Uterus (tissue), 4 donors: ENCODE data around the gene CYP4Z1. TPM values are rescaled to one million over a fixed set of nuclear protein-coding genes. Genes with fewer than 3 reads are reported as not detected.
"Not testable (repeated sequence)": the region's sequence is repeated elsewhere in the genome, so short reads cannot be mapped to it uniquely, and the experiment has no call there.

Experiments
- DNase-seq, 2 donors: peaks; one replicate each; pipeline ENCODE4 v3.0.0-alpha.2; 2019 to 2020
- H3K27ac ChIP-seq, 2 donors: fragments of 200-600 bp; sonication (generic); 1 replicate in 1 of 2; 2 replicates in 1 of 2; pipeline ENCODE4 v1.5.1; 2016 to 2018
- H3K27me3 ChIP-seq, 2 donors: fragments of 200-600 bp; sonication (generic); one replicate each; pipeline ENCODE4 v1.5.1; 2018 to 2019; ENCODE audit warnings: control low read depth in 1 of 2
- H3K36me3 ChIP-seq, 2 donors: fragments of 200-600 bp; sonication (generic); one replicate each; pipeline ENCODE4 v1.5.1; 2019; ENCODE audit warnings: control low read depth in 1 of 2
- H3K4me1 ChIP-seq, 2 donors: fragments of 200-600 bp; sonication (generic); one replicate each; pipeline ENCODE4 v1.5.1; 2018 to 2019; ENCODE audit warnings: control low read depth in 1 of 2
- H3K4me3 ChIP-seq, 2 donors: fragments of 200-600 bp; sonication (generic); 1 replicate in 1 of 2; 2 replicates in 1 of 2; pipeline ENCODE4 v1.5.1; 2018 to 2019; ENCODE audit warnings: mild to moderate bottlenecking in 1 of 2
- H3K9me3 ChIP-seq, 2 donors: fragments of 200-600 bp; sonication (generic); one replicate each; pipeline ENCODE4 v1.5.1; 2019; ENCODE audit warnings: control low read depth in 1 of 2
- POLR2A ChIP-seq, 2 donors: fragments of 450-650 bp; IDR thresholded peaks; one replicate each; pipeline ENCODE4 v1.6.1; 2016; ENCODE audit warnings: antibody characterized with exemption in 2 of 2, mild to moderate bottlenecking in 1 of 2, moderate library complexity in 1 of 2
- intact Hi-C: fragments of 100-400 bp; cut with DNase I; formaldehyde crosslinking; loops from one replicate; pipeline ENCODE4 v1.15.1; 2023; ENCODE audit warnings: low total_unique reads
- total RNA-seq, 4 donors: library from RNA; depleted of rRNA in 3 of 4; stranded (reverse); fragments of >200 nt in 3 of 4; gene quantifications; one replicate each; pipeline versions ENCODE4 v1.1.0 to v1.2.4, GENCODE V29; 2014 to 2023
- TF ChIP-seq, protein P1 (sequence below), 4 experiments: fragments of 200-600 bp in 2 of 4; fragments of 450-650 bp in 2 of 4; sonication (generic) in 2 of 4; IDR thresholded peaks; one replicate each; pipeline ENCODE4 v1.5.1; 2016 to 2019; ENCODE audit warnings: antibody characterized with exemption in 4 of 4, mild to moderate bottlenecking in 2 of 4, moderate library complexity in 1 of 4
- donor health status: DM: yes; HTN: yes; CAD: no.

Gene CYP4Z1
- total RNA-seq, 4 donors from 2014 or later = 0.41 to 1.8 (median 0.67) TPM

DNA sequence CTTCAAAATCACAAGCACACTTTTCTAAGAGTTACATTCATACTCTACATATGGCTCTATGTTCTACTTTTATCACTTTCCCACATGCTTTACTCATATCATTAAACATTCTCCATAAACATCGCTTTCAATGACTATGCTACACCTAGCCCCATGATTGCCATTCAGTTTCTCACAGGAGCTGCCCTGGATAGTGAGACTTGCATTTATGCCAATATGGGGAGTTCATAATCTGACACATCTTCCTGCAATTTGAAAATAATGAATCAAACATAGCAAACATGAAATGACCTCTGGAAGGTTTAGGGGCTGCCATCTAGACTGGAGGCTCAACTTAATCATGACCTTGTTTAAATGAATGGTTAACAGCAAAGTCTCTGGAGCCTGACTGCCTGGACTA lies 61.2 kb downstream of the CYP4Z1 start:
- intact Hi-C loops = no loop called here
- Histone ChIP-seq H3K4me3 (no peak overlapping the region), H3K9me3 (no peaks in the 10 kb centered on the region), H3K36me3 (no peaks in the 10 kb centered on the region), H3K27ac (no peak overlapping the region), H3K27me3 (no peaks in the 10 kb centered on the region), H3K4me1 (no peaks in the 10 kb centered on the region)
- no peak for TF ChIP-seq POLR2A (IDR thresholded peaks at IDR 0.05)
- TF ChIP-seq, protein P1, sequence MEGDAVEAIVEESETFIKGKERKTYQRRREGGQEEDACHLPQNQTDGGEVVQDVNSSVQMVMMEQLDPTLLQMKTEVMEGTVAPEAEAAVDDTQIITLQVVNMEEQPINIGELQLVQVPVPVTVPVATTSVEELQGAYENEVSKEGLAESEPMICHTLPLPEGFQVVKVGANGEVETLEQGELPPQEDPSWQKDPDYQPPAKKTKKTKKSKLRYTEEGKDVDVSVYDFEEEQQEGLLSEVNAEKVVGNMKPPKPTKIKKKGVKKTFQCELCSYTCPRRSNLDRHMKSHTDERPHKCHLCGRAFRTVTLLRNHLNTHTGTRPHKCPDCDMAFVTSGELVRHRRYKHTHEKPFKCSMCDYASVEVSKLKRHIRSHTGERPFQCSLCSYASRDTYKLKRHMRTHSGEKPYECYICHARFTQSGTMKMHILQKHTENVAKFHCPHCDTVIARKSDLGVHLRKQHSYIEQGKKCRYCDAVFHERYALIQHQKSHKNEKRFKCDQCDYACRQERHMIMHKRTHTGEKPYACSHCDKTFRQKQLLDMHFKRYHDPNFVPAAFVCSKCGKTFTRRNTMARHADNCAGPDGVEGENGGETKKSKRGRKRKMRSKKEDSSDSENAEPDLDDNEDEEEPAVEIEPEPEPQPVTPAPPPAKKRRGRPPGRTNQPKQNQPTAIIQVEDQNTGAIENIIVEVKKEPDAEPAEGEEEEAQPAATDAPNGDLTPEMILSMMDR (IDR thresholded peaks at IDR 0.05) = no peak
- no peak for DNase-seq

DNA sequence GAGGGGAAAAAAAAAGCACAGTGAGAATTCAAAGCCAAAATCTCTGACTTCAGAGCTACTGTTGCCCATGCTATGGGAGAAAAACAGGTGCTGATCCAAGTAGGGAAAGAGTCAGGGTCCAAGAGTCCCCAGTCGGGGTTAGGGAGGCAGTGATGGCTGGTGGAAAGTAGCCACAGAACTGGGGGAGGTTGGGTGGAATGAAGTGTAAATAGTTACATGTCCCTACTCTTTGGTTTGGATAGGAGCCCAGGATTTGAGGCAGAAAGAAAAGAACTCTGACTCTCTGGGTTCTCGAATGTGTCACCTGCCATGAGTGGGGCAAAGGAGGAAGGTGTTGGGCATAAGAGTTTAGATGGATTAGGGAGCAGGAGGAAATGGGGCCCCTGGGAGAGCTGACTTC lies 61.8 kb downstream of the CYP4Z1 start:
- H3K9me3 ChIP-seq, DNase-seq, H3K4me3 ChIP-seq, H3K27me3 ChIP-seq, H3K27ac ChIP-seq, H3K4me1 ChIP-seq, intact Hi-C loops, H3K36me3 ChIP-seq: not testable (repeated sequence)

DNA sequence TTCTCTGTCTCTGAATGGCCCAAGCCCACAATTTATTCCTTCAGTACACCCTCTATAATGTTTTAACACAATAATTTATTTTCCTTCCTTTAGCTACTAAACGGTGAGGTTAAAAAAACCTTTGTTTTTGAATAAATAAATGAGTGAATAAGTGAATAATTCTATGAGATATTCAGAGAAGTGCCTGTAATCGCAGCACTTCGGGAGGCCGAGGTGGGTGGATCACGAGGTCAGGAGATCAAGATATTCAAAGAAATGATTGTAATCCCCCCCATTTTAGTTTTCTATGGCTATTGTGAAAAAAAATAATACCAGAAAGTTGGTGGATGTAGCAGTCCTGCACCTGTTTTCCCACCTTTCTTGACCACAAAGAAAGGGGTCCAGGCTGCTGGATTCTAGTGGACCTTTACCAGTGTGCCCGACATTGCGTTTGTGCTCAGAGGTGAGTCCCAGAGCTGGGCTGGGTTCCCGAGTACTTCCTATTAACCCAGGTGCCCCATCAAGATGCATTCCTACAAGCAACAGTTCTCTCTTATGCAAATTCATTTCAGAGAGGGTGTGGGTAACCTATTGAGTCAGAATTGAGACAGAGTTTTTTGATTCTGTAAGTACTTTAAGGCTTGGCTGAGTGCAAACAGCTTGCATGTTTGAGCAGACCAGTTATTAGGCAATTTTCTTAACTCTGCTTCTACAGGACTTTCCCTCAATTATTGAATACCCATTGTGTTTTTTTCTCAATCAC lies 62.6 kb downstream of the CYP4Z1 start:
- DNase-seq, intact Hi-C loops, H3K27me3 ChIP-seq, H3K9me3 ChIP-seq, H3K4me3 ChIP-seq, H3K36me3 ChIP-seq, H3K27ac ChIP-seq, H3K4me1 ChIP-seq: not testable (repeated sequence)

DNA sequence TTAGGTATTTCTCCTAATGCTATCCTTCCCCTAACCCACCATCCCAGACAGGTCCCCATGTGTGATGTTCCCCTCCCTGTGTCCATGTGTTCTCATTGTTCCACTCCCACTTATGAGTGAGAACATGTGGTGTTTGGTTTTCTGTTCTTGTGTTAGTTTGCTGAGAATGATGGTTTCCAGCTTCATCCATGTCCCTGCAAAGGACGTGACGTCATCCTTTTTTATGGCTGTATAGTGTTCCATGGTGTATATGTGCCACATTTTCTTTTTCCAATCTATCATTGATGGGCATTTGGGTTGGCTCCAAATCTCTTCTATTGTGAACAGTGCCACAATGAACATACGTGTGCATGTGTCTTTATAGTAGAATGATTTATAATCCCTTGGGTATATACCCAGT lies 65.6 kb downstream of the CYP4Z1 start:
- H3K36me3 ChIP-seq, H3K4me1 ChIP-seq, intact Hi-C loops, H3K9me3 ChIP-seq, H3K27ac ChIP-seq, H3K4me3 ChIP-seq, H3K27me3 ChIP-seq, DNase-seq: not testable (repeated sequence)

DNA sequence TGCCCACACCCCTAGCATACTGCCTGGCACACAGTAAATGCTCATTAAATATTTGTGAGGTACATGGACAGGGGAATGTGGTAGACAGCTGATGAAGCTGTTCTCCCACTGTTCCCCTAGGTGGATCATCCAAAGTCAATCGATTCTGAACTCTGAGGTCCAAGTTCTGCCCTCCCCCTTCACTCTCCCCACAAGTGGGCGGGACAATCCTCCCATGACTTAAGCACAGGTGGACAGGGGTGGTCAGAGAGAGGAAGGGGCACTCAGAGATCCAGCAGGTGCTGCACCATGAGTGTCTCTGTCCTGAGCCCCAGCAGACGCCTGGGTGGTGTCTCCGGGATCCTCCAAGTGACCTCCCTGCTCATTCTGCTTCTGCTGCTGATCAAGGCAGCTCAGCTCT lies 70.2 kb downstream of the CYP4Z1 start, which contains the start of gene CYP4A22:
TSS of gene CYP4A22 (plus strand) at position 244 of the 400 bp plus-strand sequence. CDS start at position 289, 45 bp downstream.
- no peak for DNase-seq
- H3K27ac ChIP-seq = no peak within 1 kb of the TSS
- no peaks in the 10 kb centered on the region for H3K4me1 ChIP-seq
- no peaks in the 10 kb centered on the region for H3K36me3 ChIP-seq
- TF ChIP-seq, protein P1 (IDR thresholded peaks at IDR 0.05) = no peak
- H3K27me3 ChIP-seq = no peaks in the 10 kb centered on the region
- no peaks in the 10 kb centered on the region for H3K9me3 ChIP-seq
- no peak within 1 kb of the TSS for H3K4me3 ChIP-seq
- intact Hi-C loops = no loop called here

DNA sequence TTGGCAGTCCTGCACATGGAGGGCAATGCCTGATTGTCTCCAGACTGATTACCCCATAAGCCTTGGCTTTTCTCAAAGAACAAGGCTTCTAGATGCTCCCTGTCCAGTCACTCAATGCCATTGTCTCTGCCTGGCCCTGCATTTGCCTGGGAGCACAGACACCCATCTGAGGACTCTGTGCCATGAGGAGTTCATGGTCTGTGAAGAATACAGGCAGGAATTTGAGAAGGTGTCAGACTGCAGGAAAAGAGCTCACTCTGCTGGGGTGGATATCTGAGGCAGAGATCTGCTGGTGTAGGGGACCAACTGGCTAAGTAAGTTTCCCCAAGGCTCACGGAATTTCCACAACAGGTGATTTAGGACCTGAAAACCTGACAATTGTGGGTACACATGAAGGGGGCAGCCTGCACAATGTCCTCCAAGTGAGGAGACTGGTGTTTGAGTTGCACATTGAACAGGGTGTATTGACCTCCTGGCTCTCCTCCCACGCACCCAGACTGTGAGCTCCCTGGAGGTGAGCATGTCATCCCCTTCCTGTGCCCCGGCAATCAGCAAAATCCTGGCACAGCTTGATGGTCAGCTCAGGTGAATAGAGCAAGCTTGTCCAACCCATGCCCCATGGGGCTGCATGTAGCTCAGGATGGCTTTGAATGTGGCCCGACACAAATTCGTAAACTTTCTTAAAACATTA lies 71.0 kb downstream of the CYP4Z1 start:
- no peak overlapping the region for H3K27ac ChIP-seq
- intact Hi-C loops = no loop called here
- no peaks in the 10 kb centered on the region for H3K27me3 ChIP-seq
- H3K9me3 ChIP-seq = no peaks in the 10 kb centered on the region
- no peak for DNase-seq
- TF ChIP-seq, protein P1 (IDR thresholded peaks at IDR 0.05) = no peak
- TF ChIP-seq POLR2A (IDR thresholded peaks at IDR 0.05) = no peak
- H3K4me3 ChIP-seq = no peak overlapping the region
- no peaks in the 10 kb centered on the region for H3K36me3 ChIP-seq
- H3K4me1 ChIP-seq = no peaks in the 10 kb centered on the region

DNA sequence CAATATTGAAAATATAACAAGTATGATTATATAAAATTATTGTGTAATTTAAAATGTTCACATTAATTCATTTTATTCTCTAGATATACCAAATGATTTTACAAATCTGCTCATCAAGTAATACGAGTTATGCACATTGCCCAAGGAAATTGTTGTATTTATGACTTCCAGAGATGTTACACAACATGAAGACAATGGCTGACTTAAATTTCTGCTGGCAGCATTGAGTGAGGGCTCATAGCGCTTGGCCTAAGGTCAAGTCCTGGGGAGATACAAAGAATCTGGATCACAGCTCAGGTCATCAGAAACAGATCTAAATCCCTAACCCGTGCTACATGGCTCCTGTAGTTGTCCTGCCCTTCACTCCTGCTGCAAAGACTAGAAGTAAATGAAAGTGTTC lies 73.3 kb downstream of the CYP4Z1 start:
- H3K27ac ChIP-seq, H3K27me3 ChIP-seq, H3K4me3 ChIP-seq, H3K36me3 ChIP-seq, H3K4me1 ChIP-seq, H3K9me3 ChIP-seq, DNase-seq, intact Hi-C loops: not testable (repeated sequence)

DNA sequence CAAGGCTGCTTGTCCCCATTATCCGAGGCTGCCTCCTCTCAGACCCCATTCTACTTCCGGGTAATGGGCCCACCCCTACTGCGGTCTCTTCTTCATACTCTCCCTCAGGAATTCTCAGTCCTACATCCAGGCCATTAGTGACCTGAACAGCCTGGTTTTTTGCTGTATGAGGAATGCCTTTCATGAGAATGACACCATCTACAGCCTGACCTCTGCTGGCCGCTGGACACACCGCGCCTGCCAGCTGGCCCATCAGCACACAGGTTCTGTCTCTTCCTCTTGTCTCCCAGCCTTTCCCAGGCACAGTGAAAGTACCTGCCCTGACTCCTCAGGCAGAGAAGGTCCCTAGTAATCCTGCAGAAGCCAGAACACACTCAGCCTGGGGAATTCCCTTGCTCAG lies 76.6 kb downstream of the CYP4Z1 start:
- H3K4me3 ChIP-seq, DNase-seq, H3K4me1 ChIP-seq, H3K9me3 ChIP-seq, H3K36me3 ChIP-seq, H3K27me3 ChIP-seq, H3K27ac ChIP-seq, intact Hi-C loops: not testable (repeated sequence)

DNA sequence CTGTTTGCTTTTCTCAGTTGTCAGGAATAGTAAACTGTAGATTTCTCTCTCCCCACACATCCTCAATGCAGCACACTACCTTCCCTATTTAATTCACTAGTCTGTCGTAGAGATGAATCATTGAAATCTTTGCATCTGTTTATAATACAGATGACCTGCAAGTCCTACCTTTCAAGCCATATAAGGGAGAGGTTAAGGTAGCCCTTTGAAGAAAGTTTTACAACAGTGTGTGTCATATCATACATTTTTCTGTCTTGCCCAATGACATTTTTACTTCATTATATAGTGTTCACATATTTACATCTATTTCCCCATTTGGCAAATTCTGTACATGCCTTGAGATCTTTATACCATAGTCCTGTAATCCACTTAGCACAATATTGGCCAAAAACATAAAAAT lies 79.5 kb downstream of the CYP4Z1 start:
- intact Hi-C loops, H3K27ac ChIP-seq, H3K27me3 ChIP-seq, H3K4me3 ChIP-seq, H3K4me1 ChIP-seq, H3K36me3 ChIP-seq, H3K9me3 ChIP-seq, DNase-seq: not testable (repeated sequence)
